ENCODE data around the gene EHBP1L1. TPM values are rescaled to one million over a fixed set of nuclear protein-coding genes. Genes with fewer than 3 reads are reported as not detected.

Gene EHBP1L1
- total and polyA plus RNA-seq, 2 of the 13 experiments (the other 11 are each of a cell fraction or from before 2014, with no cell fraction given), result 8.3 to 10.6 TPM

DNA sequence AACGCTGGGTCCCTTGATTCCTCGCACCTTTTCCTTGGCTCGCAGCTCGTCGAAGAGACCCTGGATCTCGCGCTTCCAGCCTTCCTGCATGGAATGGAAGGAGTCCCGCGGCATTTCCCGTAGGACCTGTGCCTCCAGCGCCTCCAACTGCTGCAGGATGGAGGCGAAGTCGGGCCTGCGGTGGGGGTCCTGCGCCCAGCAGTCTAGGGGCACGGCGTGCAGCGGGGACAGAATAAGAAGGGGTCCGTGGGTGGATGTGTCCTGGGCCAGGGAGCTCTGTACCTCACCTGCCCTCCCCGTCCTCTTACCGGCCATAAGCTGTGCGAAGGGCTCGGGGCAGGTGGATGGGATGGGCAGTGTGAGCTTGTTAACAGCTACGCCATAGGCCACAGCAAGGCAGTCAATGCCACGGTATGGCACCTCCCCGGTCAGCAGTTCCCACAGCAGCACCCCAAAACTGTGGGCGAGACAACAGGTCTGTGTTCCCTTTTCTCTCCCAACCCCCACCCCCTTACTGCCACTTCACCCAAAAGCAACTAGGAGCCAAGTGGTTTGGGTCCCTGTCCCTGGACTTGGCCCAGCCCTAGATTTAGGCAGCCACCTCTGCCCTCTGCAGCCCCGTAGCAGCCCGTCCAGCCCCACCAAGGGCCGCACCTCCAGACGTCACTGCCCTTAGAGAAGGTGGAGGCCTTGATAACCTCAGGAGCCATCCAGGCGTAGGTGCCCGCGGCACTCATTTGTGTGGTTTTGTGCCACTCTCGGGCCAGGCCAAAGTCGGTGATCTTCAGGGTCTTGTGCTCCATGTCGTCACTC, 32.0 kb downstream of the EHBP1L1 start:
- BruUV-seq (replicated peaks), result no TSS peak
- peaks cover 35% of the 10 kb centered on the region for H3K4me1 ChIP-seq (ENCODE audit: insufficient read depth, low read length)
- no peak overlapping the region for H3K4me3 ChIP-seq (replicated peaks in 1 of 3; ENCODE audit: insufficient read depth in 1 of 3, low read depth in 2 of 3, low read length in 3 of 3)
- H3K4me2 ChIP-seq (ENCODE audit: low read depth, low read length), result no peak overlapping the region
- no peaks in the 10 kb centered on the region for H3K27me3 ChIP-seq (ENCODE audit: control insufficient read depth in 1 of 2, insufficient read depth in 2 of 2, low read length in 2 of 2)
- no peak; the same call in 2 of the 3 replicates for ATAC-seq
- ChIA-PET POLR2A (no interaction called here), CTCF (ENCODE audit: low intra/inter-chr PET ratio, low total read pairs) (no interaction called here)
- no peak for FAIRE-seq
- intact Hi-C loops (cut with micrococcal nuclease; ENCODE audit: unreplicated experiment), result no loop called here
- WGBS (ENCODE audit: low lambda C conversion rate), result 99% methylated on average over 22 of the region's 37 CpGs
- H3K27ac ChIP-seq (ENCODE audit: extremely low read length, insufficient read depth, low read length), result no peak overlapping the region
- no peak overlapping the region for H2AFZ ChIP-seq (ENCODE audit: low read length)
- peaks cover 33% of the 10 kb centered on the region for H3K79me2 ChIP-seq (ENCODE audit: insufficient read depth, low read length)
- H4K20me1 ChIP-seq (ENCODE audit: insufficient read depth, low read length), result peaks cover 15% of the 10 kb centered on the region; the same call in 1 of the 2 replicates
- H3K9ac ChIP-seq (ENCODE audit: insufficient read depth, low read depth, low read length), result no peak overlapping the region
- no peaks in the 10 kb centered on the region for H3K9me3 ChIP-seq (ENCODE audit: low read length)
- in situ Hi-C loops (cut with HindIII; ENCODE audit: extremely low pct_ligation_motif_present, low pct_unique_long_range_greater_than_20kb), result no loop called here
- H3K36me3 ChIP-seq (replicated peaks in 1 of 2; ENCODE audit: control insufficient read depth in 1 of 2, insufficient read depth in 2 of 2, low read length in 2 of 2), result peaks cover 29 to 76% of the 10 kb centered on the region in 2 experiments
- DNase-seq (ENCODE audit: low spot score), result no peak
- TF ChIP-seq, protein P1, sequence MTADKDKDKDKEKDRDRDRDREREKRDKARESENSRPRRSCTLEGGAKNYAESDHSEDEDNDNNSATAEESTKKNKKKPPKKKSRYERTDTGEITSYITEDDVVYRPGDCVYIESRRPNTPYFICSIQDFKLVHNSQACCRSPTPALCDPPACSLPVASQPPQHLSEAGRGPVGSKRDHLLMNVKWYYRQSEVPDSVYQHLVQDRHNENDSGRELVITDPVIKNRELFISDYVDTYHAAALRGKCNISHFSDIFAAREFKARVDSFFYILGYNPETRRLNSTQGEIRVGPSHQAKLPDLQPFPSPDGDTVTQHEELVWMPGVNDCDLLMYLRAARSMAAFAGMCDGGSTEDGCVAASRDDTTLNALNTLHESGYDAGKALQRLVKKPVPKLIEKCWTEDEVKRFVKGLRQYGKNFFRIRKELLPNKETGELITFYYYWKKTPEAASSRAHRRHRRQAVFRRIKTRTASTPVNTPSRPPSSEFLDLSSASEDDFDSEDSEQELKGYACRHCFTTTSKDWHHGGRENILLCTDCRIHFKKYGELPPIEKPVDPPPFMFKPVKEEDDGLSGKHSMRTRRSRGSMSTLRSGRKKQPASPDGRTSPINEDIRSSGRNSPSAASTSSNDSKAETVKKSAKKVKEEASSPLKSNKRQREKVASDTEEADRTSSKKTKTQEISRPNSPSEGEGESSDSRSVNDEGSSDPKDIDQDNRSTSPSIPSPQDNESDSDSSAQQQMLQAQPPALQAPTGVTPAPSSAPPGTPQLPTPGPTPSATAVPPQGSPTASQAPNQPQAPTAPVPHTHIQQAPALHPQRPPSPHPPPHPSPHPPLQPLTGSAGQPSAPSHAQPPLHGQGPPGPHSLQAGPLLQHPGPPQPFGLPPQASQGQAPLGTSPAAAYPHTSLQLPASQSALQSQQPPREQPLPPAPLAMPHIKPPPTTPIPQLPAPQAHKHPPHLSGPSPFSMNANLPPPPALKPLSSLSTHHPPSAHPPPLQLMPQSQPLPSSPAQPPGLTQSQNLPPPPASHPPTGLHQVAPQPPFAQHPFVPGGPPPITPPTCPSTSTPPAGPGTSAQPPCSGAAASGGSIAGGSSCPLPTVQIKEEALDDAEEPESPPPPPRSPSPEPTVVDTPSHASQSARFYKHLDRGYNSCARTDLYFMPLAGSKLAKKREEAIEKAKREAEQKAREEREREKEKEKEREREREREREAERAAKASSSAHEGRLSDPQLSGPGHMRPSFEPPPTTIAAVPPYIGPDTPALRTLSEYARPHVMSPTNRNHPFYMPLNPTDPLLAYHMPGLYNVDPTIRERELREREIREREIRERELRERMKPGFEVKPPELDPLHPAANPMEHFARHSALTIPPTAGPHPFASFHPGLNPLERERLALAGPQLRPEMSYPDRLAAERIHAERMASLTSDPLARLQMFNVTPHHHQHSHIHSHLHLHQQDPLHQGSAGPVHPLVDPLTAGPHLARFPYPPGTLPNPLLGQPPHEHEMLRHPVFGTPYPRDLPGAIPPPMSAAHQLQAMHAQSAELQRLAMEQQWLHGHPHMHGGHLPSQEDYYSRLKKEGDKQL (CRISPR knock-in tag; IDR thresholded peaks at IDR 0.05; ENCODE audit: low read depth), result no peak
- TF ChIP-seq ZNF776 (CRISPR knock-in tag; IDR thresholded peaks at IDR 0.05), result 0 out of 2 replicates have a peak, but pooled peaks have one; percentile 35
- no peak for TF ChIP-seq SRF (IDR thresholded peaks at IDR 0.05; ENCODE audit: low read depth, low read length)
- no peak for TF ChIP-seq SAP130 (CRISPR knock-in tag; IDR thresholded peaks at IDR 0.05; ENCODE audit: low read depth)
- no peak for TF ChIP-seq PAX8 (CRISPR knock-in tag; IDR thresholded peaks at IDR 0.05; ENCODE audit: borderline replicate concordance)
- TF ChIP-seq RBFOX2 (IDR thresholded peaks at IDR 0.05; ENCODE audit: low read depth, low read length), result peak; percentile 62
- peak; percentile 92 for TF ChIP-seq AGO2 (optimal IDR thresholded peaks at IDR 0.05; ENCODE audit: low read depth, low read length)
- TF ChIP-seq ZNF101 (CRISPR knock-in tag; IDR thresholded peaks at IDR 0.05; ENCODE audit: borderline replicate concordance, low read depth), result no peak
- no peak for TF ChIP-seq YEATS2 (CRISPR knock-in tag; IDR thresholded peaks at IDR 0.05; ENCODE audit: borderline replicate concordance)
- TF ChIP-seq, protein P2, sequence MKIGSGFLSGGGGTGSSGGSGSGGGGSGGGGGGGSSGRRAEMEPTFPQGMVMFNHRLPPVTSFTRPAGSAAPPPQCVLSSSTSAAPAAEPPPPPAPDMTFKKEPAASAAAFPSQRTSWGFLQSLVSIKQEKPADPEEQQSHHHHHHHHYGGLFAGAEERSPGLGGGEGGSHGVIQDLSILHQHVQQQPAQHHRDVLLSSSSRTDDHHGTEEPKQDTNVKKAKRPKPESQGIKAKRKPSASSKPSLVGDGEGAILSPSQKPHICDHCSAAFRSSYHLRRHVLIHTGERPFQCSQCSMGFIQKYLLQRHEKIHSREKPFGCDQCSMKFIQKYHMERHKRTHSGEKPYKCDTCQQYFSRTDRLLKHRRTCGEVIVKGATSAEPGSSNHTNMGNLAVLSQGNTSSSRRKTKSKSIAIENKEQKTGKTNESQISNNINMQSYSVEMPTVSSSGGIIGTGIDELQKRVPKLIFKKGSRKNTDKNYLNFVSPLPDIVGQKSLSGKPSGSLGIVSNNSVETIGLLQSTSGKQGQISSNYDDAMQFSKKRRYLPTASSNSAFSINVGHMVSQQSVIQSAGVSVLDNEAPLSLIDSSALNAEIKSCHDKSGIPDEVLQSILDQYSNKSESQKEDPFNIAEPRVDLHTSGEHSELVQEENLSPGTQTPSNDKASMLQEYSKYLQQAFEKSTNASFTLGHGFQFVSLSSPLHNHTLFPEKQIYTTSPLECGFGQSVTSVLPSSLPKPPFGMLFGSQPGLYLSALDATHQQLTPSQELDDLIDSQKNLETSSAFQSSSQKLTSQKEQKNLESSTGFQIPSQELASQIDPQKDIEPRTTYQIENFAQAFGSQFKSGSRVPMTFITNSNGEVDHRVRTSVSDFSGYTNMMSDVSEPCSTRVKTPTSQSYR (CRISPR knock-in tag; IDR thresholded peaks at IDR 0.05; ENCODE audit: borderline replicate concordance), result no peak
- no peak for TF ChIP-seq NKX3-1 (CRISPR knock-in tag; IDR thresholded peaks at IDR 0.05)
- TF ChIP-seq HDAC1 (CRISPR knock-in tag; IDR thresholded peaks at IDR 0.05), result no peak
- TF ChIP-seq HNRNPL (IDR thresholded peaks at IDR 0.05; ENCODE audit: low read depth, low read length), result 0 out of 2 replicates have a peak, but pooled peaks have one; percentile 35
- no peak for TF ChIP-seq MAFG (CRISPR knock-in tag; IDR thresholded peaks at IDR 0.05)

Data from HepG2 (cell line).